Sigmoid colon (tissue), 4 donors: ENCODE measurements around the gene RUSC1.

Experiments used
- CTCF ChIP-seq, 4 experiments: fragments of 450-650 bp in 3 of 4; fragments of 200-600 bp in 1 of 4; IDR thresholded peaks; one replicate each; pipeline ENCODE4 v1.5.1; 2016 to 2019; ENCODE audit warnings: antibody characterized with exemption in 4 of 4, mild to moderate bottlenecking in 3 of 4, moderate library complexity in 2 of 4
- EP300 ChIP-seq, 4 donors: sonication (generic); formaldehyde crosslinking; IDR thresholded peaks; one replicate each; pipeline ENCODE4 v1.6.1; 2017; ENCODE audit warnings: antibody characterized with exemption in 4 of 4
- POLR2A ChIP-seq, 2 donors: fragments of 450-650 bp; IDR thresholded peaks; one replicate each; pipeline ENCODE4 v1.6.1; 2016; ENCODE audit warnings: antibody characterized with exemption in 2 of 2, mild to moderate bottlenecking in 2 of 2, moderate library complexity in 2 of 2
- POLR2AphosphoS5 ChIP-seq, 4 donors: sonication (generic); formaldehyde crosslinking; IDR thresholded peaks; one replicate each; pipeline ENCODE4 v1.6.1; 2017; ENCODE audit warnings: antibody characterized with exemption in 4 of 4

GRCh38 chr1:155327981-155328380, 7.3 kb downstream of the RUSC1 start:
- no peak for TF ChIP-seq CTCF (IDR thresholded peaks at IDR 0.05)
- TF ChIP-seq POLR2A (IDR thresholded peaks at IDR 0.05) = no peak
- no peak for TF ChIP-seq EP300 (IDR thresholded peaks at IDR 0.05)
- TF ChIP-seq POLR2AphosphoS5 (IDR thresholded peaks at IDR 0.05) = no peak
